ENCODE data around the gene CDKL4. TPM values are rescaled to one million over a fixed set of nuclear protein-coding genes. Genes with fewer than 3 reads are reported as not detected.

Gene CDKL4
- total and polyA plus RNA-seq, 2 of the 13 experiments (the other 11 are each of a cell fraction or from before 2014, with no cell fraction given), result 0.29 to 0.50 TPM

GRCh38 chr2:39227628-39228412, 15.9 kb downstream of the CDKL4 start (continued):
- TF ChIP-seq KIAA2018 (CRISPR knock-in tag; IDR thresholded peaks at IDR 0.05; ENCODE audit: borderline replicate concordance) (no peak), KAT7 (CRISPR knock-in tag; IDR thresholded peaks at IDR 0.05; ENCODE audit: borderline replicate concordance) (peak; percentile 63; the same call in 1 of the 2 replicates), HMGXB4 (CRISPR knock-in tag; IDR thresholded peaks at IDR 0.05; ENCODE audit: borderline replicate concordance in 1 of 2, low read depth in 1 of 2) (peak; percentile 91 to 93), ATF3 (CRISPR knock-in tag; IDR thresholded peaks at IDR 0.05) (no peak), ZSCAN30 (CRISPR knock-in tag; IDR thresholded peaks at IDR 0.05) (no peak), ZNF841 (CRISPR knock-in tag; IDR thresholded peaks at IDR 0.05; ENCODE audit: borderline replicate concordance) (no peak), HMGXB3 (CRISPR knock-in tag; IDR thresholded peaks at IDR 0.05; ENCODE audit: borderline replicate concordance) (no peak), MTF2 (CRISPR knock-in tag; IDR thresholded peaks at IDR 0.05; ENCODE audit: borderline replicate concordance) (no peak)

Measured in HepG2 (cell line).